Parathyroid adenoma (tissue), 2 donors: ENCODE measurements around the gene SNPH.

Source experiments
- H2AFZ ChIP-seq: fragments of 300-600 bp; sonication (generic); one replicate; pipeline ENCODE4 v1.7.0; 2017; ENCODE audit warnings: antibody characterized with exemption, mild to moderate bottlenecking
- H3K27ac ChIP-seq: fragments of 300-600 bp; sonication (generic); one replicate; pipeline ENCODE4 v1.7.0; 2017
- H3K27me3 ChIP-seq: fragments of 300-600 bp; sonication (generic); one replicate; pipeline ENCODE4 v1.7.0; 2017; ENCODE audit warnings: low read length; ENCODE audit not compliant: control insufficient read depth, insufficient read depth
- H3K36me3 ChIP-seq: fragments of 300-600 bp; sonication (generic); one replicate; pipeline ENCODE4 v1.7.0; 2017; ENCODE audit warnings: low read length; ENCODE audit not compliant: control insufficient read depth, insufficient read depth
- H3K4me1 ChIP-seq: fragments of 300-600 bp; sonication (generic); one replicate; pipeline ENCODE4 v1.7.0; 2017; ENCODE audit warnings: control low read depth
- H3K4me2 ChIP-seq: fragments of 300-600 bp; sonication (generic); one replicate; pipeline ENCODE4 v1.7.0; 2017; ENCODE audit warnings: low read length
- H3K4me3 ChIP-seq: fragments of 300-600 bp; sonication (generic); one replicate; pipeline ENCODE4 v1.7.0; 2017; ENCODE audit warnings: low read depth, low read length
- H3K79me2 ChIP-seq: fragments of 300-600 bp; sonication (generic); one replicate; pipeline ENCODE4 v1.7.0; 2017; ENCODE audit warnings: control low read depth
- H3K9ac ChIP-seq: fragments of 300-600 bp; sonication (generic); one replicate; pipeline ENCODE4 v1.7.0; 2017; ENCODE audit warnings: mild to moderate bottlenecking
- H3K9me3 ChIP-seq: fragments of 300-600 bp; sonication (generic); one replicate; pipeline ENCODE4 v1.7.0; 2017; ENCODE audit warnings: low read length; ENCODE audit not compliant: control insufficient read depth
- CTCF ChIP-seq: fragments of 300-600 bp; sonication (generic); IDR thresholded peaks from one replicate; pipeline ENCODE4 v1.7.0; 2017; ENCODE audit warnings: antibody characterized with exemption, mild to moderate bottlenecking
- donor health status: primary hyperparathyroidism.

The SNPH gene

GRCh38 chr20:1269235-1269634 lies 3.1 kb downstream of the SNPH start:
- peaks cover 2% of the 10 kb centered on the region for H3K79me2 ChIP-seq
- no peak overlapping the region for H2AFZ ChIP-seq
- H3K9me3 ChIP-seq, result no peaks in the 10 kb centered on the region
- TF ChIP-seq CTCF, result no peak
- H3K9ac ChIP-seq, result no peak overlapping the region
- H3K4me1 ChIP-seq, result peaks cover 10% of the 10 kb centered on the region
- H3K4me3 ChIP-seq, result no peak overlapping the region
- no peak overlapping the region for H3K4me2 ChIP-seq
- no peaks in the 10 kb centered on the region for H3K27me3 ChIP-seq
- H3K27ac ChIP-seq, result no peak overlapping the region
- H3K36me3 ChIP-seq, result no peaks in the 10 kb centered on the region

- no peak overlapping the region for H3K27ac ChIP-seq
- no peaks in the 10 kb centered on the region for H3K9me3 ChIP-seq
- H3K4me1 ChIP-seq, result peaks cover 10% of the 10 kb centered on the region
- no peak overlapping the region for H2AFZ ChIP-seq
- H3K4me3 ChIP-seq, result no peak overlapping the region
- no peaks in the 10 kb centered on the region for H3K27me3 ChIP-seq
- H3K79me2 ChIP-seq, result peaks cover 2% of the 10 kb centered on the region
- no peak overlapping the region for H3K9ac ChIP-seq
- H3K36me3 ChIP-seq, result no peaks in the 10 kb centered on the region
- no peak overlapping the region for H3K4me2 ChIP-seq
- TF ChIP-seq CTCF, result no peak
Observed at GRCh38 chr20:1269850-1270249, 3.8 kb downstream of the SNPH start.

DNA sequence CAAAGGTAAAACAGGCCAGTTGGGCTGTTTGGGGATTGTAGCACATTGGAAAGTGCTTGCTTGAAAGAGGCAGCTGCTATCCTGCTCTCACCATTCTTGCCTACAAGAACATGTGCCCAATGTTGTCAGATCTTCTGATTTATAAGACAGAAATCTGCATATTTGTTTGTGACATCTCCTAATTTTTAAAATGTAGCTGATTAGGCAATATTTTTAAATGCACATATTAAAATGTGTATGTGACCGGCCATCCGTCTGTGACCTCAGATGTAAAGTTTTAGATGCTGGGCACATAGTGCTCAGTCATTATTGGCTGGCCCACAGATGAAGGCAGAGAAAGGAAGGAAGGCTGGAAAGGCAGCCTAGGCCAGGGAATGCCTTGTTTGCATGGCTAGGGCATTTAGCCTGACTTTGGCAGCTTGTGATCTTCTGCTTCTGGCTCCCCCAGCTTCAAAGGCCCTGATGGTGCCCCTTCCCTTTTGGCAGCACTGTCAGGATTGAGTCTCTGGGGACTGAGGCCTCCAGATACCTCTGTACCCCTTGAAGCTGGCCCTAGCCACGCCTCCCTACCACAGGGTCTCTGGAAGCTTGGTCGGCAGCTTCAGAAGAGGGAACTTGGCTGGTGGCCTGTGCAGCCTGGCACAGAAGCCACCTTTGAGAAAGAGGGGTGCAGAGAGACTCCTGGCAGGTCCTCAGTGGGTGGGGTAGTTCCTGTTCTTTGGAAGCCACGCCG lies 6.4 kb downstream of the SNPH start:
- H2AFZ ChIP-seq, result no peak overlapping the region
- no peaks in the 10 kb centered on the region for H3K27me3 ChIP-seq
- H3K36me3 ChIP-seq, result no peaks in the 10 kb centered on the region
- no peak overlapping the region for H3K4me3 ChIP-seq
- H3K9ac ChIP-seq, result no peak overlapping the region
- no peak overlapping the region for H3K4me2 ChIP-seq
- H3K9me3 ChIP-seq, result no peaks in the 10 kb centered on the region
- peaks cover 4% of the 10 kb centered on the region for H3K79me2 ChIP-seq
- peaks cover 7% of the 10 kb centered on the region for H3K4me1 ChIP-seq
- no peak for TF ChIP-seq CTCF
- no peak overlapping the region for H3K27ac ChIP-seq

DNA sequence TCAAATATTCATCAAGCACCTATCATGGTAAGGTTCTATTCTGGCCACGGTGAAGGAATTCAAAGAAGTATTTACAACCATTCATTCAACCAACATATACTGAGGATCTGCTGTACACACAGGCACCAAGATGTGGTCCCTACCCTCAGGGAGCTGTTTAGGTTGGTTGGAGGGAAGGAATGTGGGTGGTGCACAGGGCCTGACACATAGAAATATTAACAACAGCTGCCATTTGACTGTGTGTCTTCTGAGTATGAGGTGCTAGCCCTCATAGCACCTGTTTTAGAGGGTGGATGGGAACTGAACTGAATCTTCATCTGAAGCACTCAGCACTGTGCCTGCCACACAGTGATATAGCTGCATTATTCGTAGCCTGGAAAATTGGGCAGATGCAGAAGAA lies 7.3 kb downstream of the SNPH start:
- H3K36me3 ChIP-seq, result no peaks in the 10 kb centered on the region
- no peaks in the 10 kb centered on the region for H3K27me3 ChIP-seq
- no peak for TF ChIP-seq CTCF
- H3K4me2 ChIP-seq, result no peak overlapping the region
- no peaks in the 10 kb centered on the region for H3K9me3 ChIP-seq
- no peak overlapping the region for H3K4me3 ChIP-seq
- no peak overlapping the region for H3K27ac ChIP-seq
- no peak overlapping the region for H2AFZ ChIP-seq
- peaks cover 7% of the 10 kb centered on the region for H3K4me1 ChIP-seq
- no peak overlapping the region for H3K9ac ChIP-seq
- peaks cover 6% of the 10 kb centered on the region for H3K79me2 ChIP-seq
